HEK293 (cell line): ENCODE measurements around the gene PRR5.
A peak's percentile ranks its signal among the peaks of the same experiment; 100 is the strongest.

Experiments
- CTCF ChIA-PET: fragments of 350-600 bp; formaldehyde crosslinking; extraction: SDS; loops from one replicate; lab custom pipeline; 2021; ENCODE audit warnings: antibody characterized with exemption; lab: Yijun Ruan, JAX
- POLR2A ChIA-PET: fragments of 300-600 bp; formaldehyde crosslinking; extraction: SDS; loops from one replicate; lab custom pipeline; 2020; ENCODE audit warnings: antibody characterized with exemption, inconsistent platforms; lab: Yijun Ruan, JAX
- H3K27ac ChIP-seq: fragments of 200-500 bp; sonication (Bioruptor generic); 2 replicates; pipeline ENCODE4 v1.5.1; 2014; ENCODE audit warnings: low read depth, low read length, control low read depth, inconsistent platforms; ENCODE audit errors: extremely low read depth
- H3K36me3 ChIP-seq, 2 experiments: fragments of 200-500 bp in 1 of 2; sonication (Bioruptor generic) in 1 of 2; 1 replicate in 1 of 2; 2 replicates in 1 of 2; pipeline ENCODE4 v1.5.1; 2014 to 2017; ENCODE audit warnings: inconsistent platforms in 2 of 2, low read length in 2 of 2; ENCODE audit not compliant: control insufficient read depth in 2 of 2, insufficient read depth in 1 of 2
- H3K4me1 ChIP-seq: fragments of 200-500 bp; sonication (Bioruptor generic); 2 replicates; pipeline ENCODE4 v1.5.1; 2014; ENCODE audit warnings: mild to moderate bottlenecking, low read length, inconsistent platforms; ENCODE audit not compliant: control insufficient read depth, insufficient read depth
- H3K4me3 ChIP-seq: 2 replicates; pipeline ENCODE4 v1.5.1; 2011; ENCODE audit warnings: low read depth, mild to moderate bottlenecking, control low read depth, low read length, moderate library complexity
- H3K9me3 ChIP-seq: fragments of 200-500 bp; sonication (Bioruptor generic); 2 replicates; pipeline ENCODE4 v1.5.1; 2014; ENCODE audit warnings: low read depth, low read length, inconsistent platforms; ENCODE audit not compliant: control insufficient read depth, insufficient read depth
- ATF2 ChIP-seq: fragments of 450-650 bp; formaldehyde crosslinking; IDR thresholded peaks from 2 replicates; pipeline ENCODE4 v1.5.1; 2016; ENCODE audit warnings: missing biosample characterization, missing genetic modification characterization, low read depth
- BCL6B ChIP-seq: fragments of 450-650 bp; formaldehyde crosslinking; IDR thresholded peaks from 2 replicates; pipeline ENCODE4 v1.5.1; 2017; ENCODE audit warnings: missing biosample characterization, missing genetic modification characterization
- GLI4 ChIP-seq: fragments of 450-650 bp; formaldehyde crosslinking; IDR thresholded peaks from 2 replicates; pipeline ENCODE4 v1.5.1; 2016; ENCODE audit warnings: missing biosample characterization, missing genetic modification characterization
- KLF1 ChIP-seq: fragments of 450-650 bp; formaldehyde crosslinking; IDR thresholded peaks from 2 replicates; pipeline ENCODE4 v1.5.1; 2016; ENCODE audit warnings: missing biosample characterization, missing genetic modification characterization
- KLF7 ChIP-seq: fragments of 450-650 bp; formaldehyde crosslinking; IDR thresholded peaks from 2 replicates; pipeline ENCODE4 v1.5.1; 2016; ENCODE audit warnings: missing biosample characterization, missing genetic modification characterization, borderline replicate concordance
- SP7 ChIP-seq: fragments of 450-650 bp; formaldehyde crosslinking; IDR thresholded peaks from 2 replicates; pipeline ENCODE4 v1.5.1; 2016; ENCODE audit warnings: missing biosample characterization, missing genetic modification characterization
- TCF7L2 ChIP-seq: IDR thresholded peaks from 2 replicates; pipeline ENCODE4 v1.6.1; 2011; ENCODE audit warnings: low read depth, mild to moderate bottlenecking, inconsistent platforms, low read length, moderate library complexity, borderline replicate concordance
- ZBTB1 ChIP-seq: fragments of 450-650 bp; formaldehyde crosslinking; IDR thresholded peaks from 2 replicates; pipeline ENCODE4 v1.5.1; 2016; ENCODE audit warnings: missing biosample characterization, missing genetic modification characterization
- ZNF132 ChIP-seq: fragments of 450-650 bp; formaldehyde crosslinking; IDR thresholded peaks from 2 replicates; pipeline ENCODE4 v1.5.1; 2017; ENCODE audit warnings: missing biosample characterization, missing genetic modification characterization, borderline replicate concordance
- ZNF133 ChIP-seq: fragments of 450-650 bp; formaldehyde crosslinking; IDR thresholded peaks from 2 replicates; pipeline ENCODE4 v1.5.1; 2016; ENCODE audit warnings: missing biosample characterization, missing genetic modification characterization
- ZNF138 ChIP-seq: fragments of 450-650 bp; formaldehyde crosslinking; IDR thresholded peaks from 2 replicates; pipeline ENCODE4 v1.5.1; 2016; ENCODE audit warnings: missing biosample characterization, missing genetic modification characterization, borderline replicate concordance
- ZNF223 ChIP-seq: fragments of 450-650 bp; formaldehyde crosslinking; IDR thresholded peaks from 2 replicates; pipeline ENCODE4 v1.5.1; 2016; ENCODE audit warnings: missing biosample characterization, missing genetic modification characterization
- ZNF292 ChIP-seq: fragments of 450-650 bp; formaldehyde crosslinking; IDR thresholded peaks from 2 replicates; pipeline ENCODE4 v1.5.1; 2016; ENCODE audit warnings: low read depth, missing biosample characterization, missing genetic modification characterization, borderline replicate concordance
- ZNF391 ChIP-seq: fragments of 450-650 bp; formaldehyde crosslinking; IDR thresholded peaks from 2 replicates; pipeline ENCODE4 v1.5.1; 2016; ENCODE audit warnings: low read depth, missing biosample characterization, missing genetic modification characterization, borderline replicate concordance
- ZNF48 ChIP-seq: fragments of 450-650 bp; formaldehyde crosslinking; IDR thresholded peaks from 2 replicates; pipeline ENCODE4 v1.5.1; 2016; ENCODE audit warnings: missing biosample characterization, missing genetic modification characterization
- ZNF777 ChIP-seq: fragments of 450-650 bp; formaldehyde crosslinking; IDR thresholded peaks from 2 replicates; pipeline ENCODE4 v1.5.1; 2017; ENCODE audit warnings: missing biosample characterization, missing genetic modification characterization, borderline replicate concordance
- ZNF837 ChIP-seq: fragments of 450-650 bp; formaldehyde crosslinking; IDR thresholded peaks from 2 replicates; pipeline ENCODE4 v1.5.1; 2016; ENCODE audit warnings: missing biosample characterization, missing genetic modification characterization
- TF ChIP-seq, protein P1 (sequence below): fragments of 450-650 bp; formaldehyde crosslinking; conservative IDR thresholded peaks from 2 replicates; pipeline ENCODE4 v1.5.1; 2016; ENCODE audit warnings: low read depth, missing biosample characterization, missing genetic modification characterization
- TF ChIP-seq, protein P2 (sequence below): fragments of 450-650 bp; formaldehyde crosslinking; IDR thresholded peaks from 2 replicates; pipeline ENCODE4 v1.5.1; 2016; ENCODE audit warnings: missing biosample characterization, missing genetic modification characterization

The PRR5 gene

DNA sequence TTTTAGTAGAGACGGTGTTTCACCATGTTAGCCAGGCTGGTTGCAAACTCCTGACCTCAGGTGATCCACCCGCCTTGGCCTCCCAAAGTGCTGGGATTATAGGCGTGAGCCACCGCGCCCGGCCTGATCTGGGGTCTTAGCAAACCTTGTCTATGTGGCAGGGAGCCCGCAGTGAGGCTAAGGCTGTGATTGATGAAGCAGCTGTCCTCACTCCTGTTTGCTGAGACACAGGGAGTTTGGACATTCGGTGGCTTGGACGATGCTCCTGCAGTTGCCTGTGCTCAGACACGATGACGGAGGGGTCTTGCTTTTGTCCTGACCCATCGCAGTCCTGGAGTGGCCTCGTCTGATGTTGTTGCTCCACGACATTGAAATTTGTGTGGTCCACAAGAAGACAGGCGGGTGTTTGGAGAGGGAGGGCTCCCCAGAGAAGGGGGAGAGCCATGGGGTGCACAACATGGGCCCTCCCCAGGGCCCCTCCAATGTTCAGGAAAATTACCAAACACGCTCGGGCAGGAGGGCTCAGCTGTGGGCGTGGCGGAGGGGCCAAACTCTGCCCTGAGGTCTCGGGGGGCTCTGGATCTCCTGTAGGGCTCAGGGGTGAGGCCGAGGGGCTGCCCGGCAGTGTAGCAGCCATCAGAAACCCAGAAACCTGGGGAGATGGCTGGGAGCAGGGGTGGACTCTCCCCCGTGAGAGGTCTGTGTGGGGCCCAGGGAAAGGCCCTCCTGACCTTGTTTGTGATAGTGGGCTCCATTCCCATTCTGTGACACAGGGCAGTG lies 41.8 kb upstream of the PRR5 start (continued):
- TF ChIP-seq, protein P1, sequence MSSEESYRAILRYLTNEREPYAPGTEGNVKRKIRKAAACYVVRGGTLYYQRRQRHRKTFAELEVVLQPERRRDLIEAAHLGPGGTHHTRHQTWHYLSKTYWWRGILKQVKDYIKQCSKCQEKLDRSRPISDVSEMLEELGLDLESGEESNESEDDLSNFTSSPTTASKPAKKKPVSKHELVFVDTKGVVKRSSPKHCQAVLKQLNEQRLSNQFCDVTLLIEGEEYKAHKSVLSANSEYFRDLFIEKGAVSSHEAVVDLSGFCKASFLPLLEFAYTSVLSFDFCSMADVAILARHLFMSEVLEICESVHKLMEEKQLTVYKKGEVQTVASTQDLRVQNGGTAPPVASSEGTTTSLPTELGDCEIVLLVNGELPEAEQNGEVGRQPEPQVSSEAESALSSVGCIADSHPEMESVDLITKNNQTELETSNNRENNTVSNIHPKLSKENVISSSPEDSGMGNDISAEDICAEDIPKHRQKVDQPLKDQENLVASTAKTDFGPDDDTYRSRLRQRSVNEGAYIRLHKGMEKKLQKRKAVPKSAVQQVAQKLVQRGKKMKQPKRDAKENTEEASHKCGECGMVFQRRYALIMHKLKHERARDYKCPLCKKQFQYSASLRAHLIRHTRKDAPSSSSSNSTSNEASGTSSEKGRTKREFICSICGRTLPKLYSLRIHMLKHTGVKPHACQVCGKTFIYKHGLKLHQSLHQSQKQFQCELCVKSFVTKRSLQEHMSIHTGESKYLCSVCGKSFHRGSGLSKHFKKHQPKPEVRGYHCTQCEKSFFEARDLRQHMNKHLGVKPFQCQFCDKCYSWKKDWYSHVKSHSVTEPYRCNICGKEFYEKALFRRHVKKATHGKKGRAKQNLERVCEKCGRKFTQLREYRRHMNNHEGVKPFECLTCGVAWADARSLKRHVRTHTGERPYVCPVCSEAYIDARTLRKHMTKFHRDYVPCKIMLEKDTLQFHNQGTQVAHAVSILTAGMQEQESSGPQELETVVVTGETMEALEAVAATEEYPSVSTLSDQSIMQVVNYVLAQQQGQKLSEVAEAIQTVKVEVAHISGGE (tag by site-specific recombination) = no peak
- TF ChIP-seq ATF2 (tag by site-specific recombination) (no peak), ZNF132 (tag by site-specific recombination) (no peak), ZNF48 (tag by site-specific recombination) (no peak), KLF7 (tag by site-specific recombination) (no peak), ZNF292 (no peak), ZNF837 (tag by site-specific recombination) (no peak), ZBTB1 (tag by site-specific recombination) (no peak), BCL6B (tag by site-specific recombination) (no peak), KLF1 (tag by site-specific recombination) (no peak)

GRCh38 chr22:44661070-44661469 lies 40.9 kb upstream of the PRR5 start:
- H3K4me1 ChIP-seq = no peaks in the 10 kb centered on the region
- no peak overlapping the region for H3K4me3 ChIP-seq
- ChIA-PET CTCF (interaction anchor here (0.5 to 2.0 kb wide), 5 partner anchors 10 to 758 kb away, joined by 3 to 10 read pairs (median 3); no protein-coding TSS in a partner anchor), POLR2A (interaction anchor here (0.7 kb wide), 2 partner anchors 1297 to 1646 kb away, joined by 3 read pairs; partner anchors contain the start of gene PACSIN2)
- no peak for TF ChIP-seq ZNF138 (tag by site-specific recombination)
- 0 out of 2 replicates have a peak, but pooled peaks have one; percentile 16 for TF ChIP-seq SP7
- H3K36me3 ChIP-seq = no peaks in the 10 kb centered on the region
- H3K27ac ChIP-seq = no peak overlapping the region
- no peaks in the 10 kb centered on the region for H3K9me3 ChIP-seq

- CTCF ChIA-PET = interaction anchor here (0.5 to 2.0 kb wide), 5 partner anchors 8 to 759 kb away, joined by 3 to 10 read pairs (median 4); no protein-coding TSS in a partner anchor
- Histone ChIP-seq H3K9me3 (no peaks in the 10 kb centered on the region), H3K36me3 (no peaks in the 10 kb centered on the region), H3K4me1 (no peaks in the 10 kb centered on the region), H3K27ac (no peak overlapping the region), H3K4me3 (no peak overlapping the region)
- POLR2A ChIA-PET = interaction anchor here (0.7 kb wide), 2 partner anchors 1297 to 1647 kb away, joined by 3 read pairs; partner anchors contain the start of gene PACSIN2
- TF ChIP-seq ZNF223 (tag by site-specific recombination) (no peak), ZNF391 (no peak), ZNF777 (tag by site-specific recombination) (no peak), GLI4 (tag by site-specific recombination) (no peak), SP7 (no peak), ZNF133 (tag by site-specific recombination) (no peak), TCF7L2 (no peak), ZNF837 (tag by site-specific recombination) (no peak)
- TF ChIP-seq, protein P2, sequence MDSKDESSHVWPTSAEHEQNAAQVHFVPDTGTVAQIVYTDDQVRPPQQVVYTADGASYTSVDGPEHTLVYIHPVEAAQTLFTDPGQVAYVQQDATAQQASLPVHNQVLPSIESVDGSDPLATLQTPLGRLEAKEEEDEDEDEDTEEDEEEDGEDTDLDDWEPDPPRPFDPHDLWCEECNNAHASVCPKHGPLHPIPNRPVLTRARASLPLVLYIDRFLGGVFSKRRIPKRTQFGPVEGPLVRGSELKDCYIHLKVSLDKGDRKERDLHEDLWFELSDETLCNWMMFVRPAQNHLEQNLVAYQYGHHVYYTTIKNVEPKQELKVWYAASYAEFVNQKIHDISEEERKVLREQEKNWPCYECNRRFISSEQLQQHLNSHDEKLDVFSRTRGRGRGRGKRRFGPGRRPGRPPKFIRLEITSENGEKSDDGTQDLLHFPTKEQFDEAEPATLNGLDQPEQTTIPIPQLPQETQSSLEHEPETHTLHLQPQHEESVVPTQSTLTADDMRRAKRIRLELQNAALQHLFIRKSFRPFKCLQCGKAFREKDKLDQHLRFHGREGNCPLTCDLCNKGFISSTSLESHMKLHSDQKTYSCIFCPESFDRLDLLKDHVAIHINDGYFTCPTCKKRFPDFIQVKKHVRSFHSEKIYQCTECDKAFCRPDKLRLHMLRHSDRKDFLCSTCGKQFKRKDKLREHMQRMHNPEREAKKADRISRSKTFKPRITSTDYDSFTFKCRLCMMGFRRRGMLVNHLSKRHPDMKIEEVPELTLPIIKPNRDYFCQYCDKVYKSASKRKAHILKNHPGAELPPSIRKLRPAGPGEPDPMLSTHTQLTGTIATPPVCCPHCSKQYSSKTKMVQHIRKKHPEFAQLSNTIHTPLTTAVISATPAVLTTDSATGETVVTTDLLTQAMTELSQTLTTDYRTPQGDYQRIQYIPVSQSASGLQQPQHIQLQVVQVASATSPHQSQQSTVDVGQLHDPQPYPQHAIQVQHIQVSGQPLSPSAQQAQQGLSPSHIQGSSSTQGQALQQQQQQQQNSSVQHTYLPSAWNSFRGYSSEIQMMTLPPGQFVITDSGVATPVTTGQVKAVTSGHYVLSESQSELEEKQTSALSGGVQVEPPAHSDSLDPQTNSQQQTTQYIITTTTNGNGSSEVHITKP (tag by site-specific recombination) = no peak
Observed at GRCh38 chr22:44661659-44662569, 40.1 kb upstream of the PRR5 start.
